Left renal pelvis (tissue), 4 donors: ENCODE data around the gene PITX3. TPM values are rescaled to one million over a fixed set of nuclear protein-coding genes. Genes with fewer than 3 reads are reported as not detected.
"Not testable (repeated sequence)": the region's sequence is repeated elsewhere in the genome, so short reads cannot be mapped to it uniquely, and the experiment has no call there.

Experiments
- DNase-seq, 4 donors: peaks; one replicate each; pipeline ENCODE4 v3.0.0-alpha.2; 2013; ENCODE audit warnings: low read depth in 4 of 4, low spot score in 3 of 4
- polyA plus RNA-seq, 4 donors: library from polyadenylated mRNA; unstranded; fragments of 120-200 nt; gene quantifications; one replicate each; pipeline ENCODE4 v1.2.1, GENCODE V29; 2013; ENCODE audit not compliant: insufficient read length in 4 of 4

PITX3 gene
- polyA plus RNA-seq, 4 donors: 0.34 to 1.2 (median 0.72) TPM

DNA sequence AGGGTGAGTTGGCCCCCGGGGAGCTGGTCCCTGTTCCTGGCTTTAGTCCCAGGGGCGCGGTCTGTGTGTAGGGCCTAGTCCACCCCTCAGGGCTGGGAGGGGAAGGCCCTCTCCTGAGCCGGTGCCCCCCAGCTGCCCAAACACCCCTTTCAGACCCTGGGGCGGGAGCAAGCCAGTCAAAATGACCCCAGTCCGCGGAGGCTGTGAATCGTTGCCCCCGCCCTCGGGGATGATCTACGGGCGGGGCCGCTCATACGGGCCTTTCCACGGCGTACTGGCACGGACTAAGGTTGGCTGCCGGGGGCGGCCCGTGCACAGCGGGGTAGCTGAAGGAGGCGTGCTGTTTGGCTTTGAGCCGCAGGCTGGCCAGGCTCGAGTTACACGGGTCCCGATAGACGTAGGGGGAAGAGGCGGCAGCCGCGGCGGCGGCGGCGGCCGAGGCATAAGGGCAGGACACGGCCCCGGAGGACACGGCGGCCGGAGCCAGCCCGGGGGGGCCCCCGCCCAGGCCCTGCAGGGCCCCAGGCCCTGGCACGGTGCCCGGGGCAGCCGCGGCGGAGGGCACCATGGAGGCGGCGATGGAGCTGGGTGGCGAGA lies 10.9 kb downstream of the PITX3 start:
- no peak for DNase-seq

DNA sequence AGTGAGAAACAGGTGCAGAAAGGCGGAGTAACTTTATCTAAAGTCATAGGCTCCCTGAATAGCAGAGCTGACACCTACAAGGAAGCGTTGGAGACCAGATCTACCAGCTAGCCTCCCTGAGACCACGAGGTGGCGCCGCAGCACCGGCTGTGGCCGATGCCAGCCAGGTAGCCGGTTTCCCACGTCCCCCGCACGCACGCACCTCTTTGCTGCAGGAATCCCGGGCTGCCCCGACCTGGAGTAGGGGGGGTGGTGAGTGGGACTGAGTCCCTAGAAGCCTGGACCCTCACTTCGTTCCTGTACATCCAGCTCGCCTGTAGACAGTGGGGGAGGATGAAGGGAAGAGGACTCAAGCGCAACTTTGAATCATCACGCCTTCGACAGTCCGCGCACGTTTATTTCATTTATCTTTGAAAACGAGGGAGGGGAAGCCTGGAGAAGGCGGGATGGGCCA lies 11.5 kb downstream of the PITX3 start:
- no peak for DNase-seq

DNA sequence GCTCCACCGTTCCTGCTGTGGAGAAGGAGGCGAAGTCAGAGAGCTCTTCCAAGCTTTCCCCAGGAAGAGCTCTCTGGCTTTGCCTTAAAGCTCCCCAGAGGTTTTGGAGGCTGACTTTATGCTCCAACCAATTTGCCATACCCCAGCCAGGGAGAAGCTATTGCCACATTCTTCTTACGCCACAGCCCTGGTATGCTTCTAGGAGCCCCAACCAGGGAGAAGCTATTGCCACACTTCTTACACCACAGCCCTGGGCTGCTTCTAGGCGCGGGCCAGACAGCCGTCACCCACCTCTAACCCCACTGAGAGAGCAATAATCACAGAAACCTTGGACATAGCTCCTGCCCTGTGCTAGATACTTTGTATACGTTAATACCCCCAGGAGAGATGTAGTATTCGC lies 14.3 kb downstream of the PITX3 start:
- no peak for DNase-seq

DNA sequence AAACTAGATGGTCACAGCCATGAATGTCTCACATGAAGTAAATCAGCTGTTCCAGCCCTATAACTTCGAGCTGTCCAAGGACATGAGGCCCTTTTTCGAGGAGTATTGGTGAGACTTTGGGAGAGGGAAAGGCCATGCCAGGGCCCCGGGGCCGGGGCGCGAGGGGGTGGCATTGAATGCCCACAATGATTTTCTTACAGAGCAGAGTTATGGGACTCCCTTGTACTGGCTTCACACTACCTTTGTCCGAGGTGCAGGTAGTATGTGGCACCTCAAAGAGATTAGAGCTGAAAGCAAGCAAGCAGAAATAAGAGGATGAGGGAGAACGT lies 14.8 kb downstream of the PITX3 start:
- DNase-seq: no peak

DNA sequence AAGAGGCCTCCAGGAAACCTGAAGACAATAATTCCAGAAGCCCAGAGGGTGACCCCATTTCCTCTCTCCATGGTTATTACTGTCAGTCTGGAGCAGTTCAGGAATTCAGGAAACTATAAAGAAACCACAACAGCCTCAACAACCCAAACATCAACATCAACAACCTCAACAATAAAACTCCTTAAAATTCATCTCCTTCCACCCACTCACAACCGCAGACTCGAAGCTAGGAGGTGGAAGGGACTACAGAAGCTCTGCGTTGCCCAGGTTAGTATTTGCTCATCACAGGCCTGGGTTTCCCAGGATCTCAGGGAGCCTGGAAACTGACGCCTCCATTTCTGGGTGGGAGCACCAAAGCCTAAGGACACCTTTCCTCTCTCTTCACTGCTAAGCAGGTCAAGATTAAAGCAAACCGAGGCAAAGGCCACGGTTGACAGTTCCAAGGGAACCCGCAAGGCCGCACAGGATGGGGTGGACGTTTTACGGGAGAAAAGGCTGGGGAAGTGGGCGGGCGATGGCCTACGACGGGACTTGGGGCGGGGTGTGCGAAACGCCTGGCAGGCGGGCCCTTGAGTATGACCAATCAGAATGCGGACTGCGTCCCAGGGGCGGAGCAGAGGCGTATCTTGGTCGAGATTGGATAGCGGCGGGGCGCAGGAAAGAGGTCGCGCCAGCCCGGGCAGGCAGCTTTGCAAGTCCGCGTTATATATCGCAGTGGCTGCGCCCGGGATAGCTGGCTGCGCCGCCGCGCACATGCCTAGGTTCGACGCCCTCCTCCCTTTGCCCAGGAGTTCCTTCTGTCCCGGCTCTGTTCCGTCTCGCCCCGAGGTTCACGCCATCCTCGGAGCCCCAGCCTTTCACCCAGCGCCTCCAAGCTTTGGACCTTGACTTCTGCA lies 15.4 kb downstream of the PITX3 start, which contains the start of gene ELOVL3:
TSS of gene ELOVL3 (plus strand) at position 654 of the 896 bp plus-strand sequence. CDS start 250 bp downstream, outside the sequence.
- peak; percentile 83 to 88 (median 84) for DNase-seq

DNA sequence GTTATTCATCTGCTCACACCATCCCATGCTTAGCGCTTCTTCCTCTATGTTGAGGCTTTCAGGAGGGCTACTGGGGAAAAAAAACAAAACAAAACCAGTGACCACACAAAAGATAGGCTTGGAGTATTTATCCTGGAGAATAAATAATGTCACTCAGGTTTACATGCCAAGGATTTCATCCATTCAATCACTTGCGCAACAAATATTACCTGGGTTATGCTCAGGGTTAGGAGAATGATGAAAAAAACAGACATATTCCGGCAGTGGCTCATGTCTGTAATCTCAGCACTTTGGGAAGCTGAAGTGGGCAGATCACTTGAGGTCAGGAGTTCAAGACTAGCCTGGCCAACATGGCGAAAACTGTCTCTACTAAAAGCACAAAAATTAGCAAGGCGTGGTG lies 18.5 kb downstream of the PITX3 start:
- no peak for DNase-seq

DNA sequence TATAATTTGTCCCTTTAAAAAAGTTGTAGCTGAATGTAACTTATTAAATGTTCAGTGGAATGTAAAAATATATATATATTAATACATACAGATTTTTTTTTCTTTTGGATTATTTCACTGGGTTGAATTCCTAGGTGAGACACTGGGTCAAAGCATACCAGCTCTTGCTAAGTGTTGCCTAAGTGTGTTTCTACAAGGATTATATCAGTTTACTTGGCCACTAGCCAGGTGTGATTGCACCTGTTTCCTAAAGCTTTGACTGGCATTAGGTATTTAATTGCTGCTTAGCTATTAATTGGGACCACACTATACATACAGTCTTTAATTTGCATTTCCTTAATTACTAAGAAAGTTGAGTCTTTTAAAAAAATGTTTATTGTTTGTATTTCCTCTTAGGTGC lies 20.7 kb downstream of the PITX3 start:
- no peak for DNase-seq

DNA sequence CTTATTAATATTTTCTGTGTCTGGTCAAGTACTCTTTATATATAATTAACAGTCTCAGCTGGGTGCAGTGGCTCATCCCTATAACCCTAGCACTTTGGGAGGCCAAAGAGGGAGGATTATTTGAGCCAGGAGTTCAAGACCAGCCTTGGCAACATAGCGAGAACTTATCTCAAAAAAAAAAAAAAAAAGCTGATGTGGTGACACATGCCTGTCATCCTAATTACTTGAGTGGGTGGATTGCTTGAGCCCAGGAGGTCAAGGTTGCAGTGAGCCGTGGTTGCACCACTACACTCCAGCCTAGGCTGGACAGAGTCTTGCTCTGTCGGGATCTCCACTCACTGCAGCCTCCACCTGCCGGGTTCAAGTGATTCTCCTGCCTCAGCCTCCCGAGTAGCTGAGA lies 21.9 kb downstream of the PITX3 start:
- no peak for DNase-seq

DNA sequence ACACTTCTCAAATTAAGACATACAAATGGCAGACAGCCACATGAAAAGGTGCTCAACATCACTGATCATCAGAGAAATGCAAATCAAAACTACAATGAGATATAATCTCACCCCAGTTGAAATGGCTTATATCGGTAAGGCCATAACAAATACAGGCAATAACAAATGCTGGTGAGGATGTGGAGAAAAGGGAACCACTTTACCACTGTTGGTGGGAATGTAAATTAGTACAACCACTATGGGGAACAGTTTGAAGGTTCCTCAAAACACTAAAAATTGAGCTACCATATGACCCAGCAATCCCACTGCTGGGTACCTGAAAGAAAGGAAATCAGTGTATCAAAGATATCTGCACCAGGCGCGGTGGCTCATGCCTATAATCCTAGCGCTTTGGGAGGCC lies 27.7 kb downstream of the PITX3 start:
- DNase-seq: not testable (repeated sequence)

DNA sequence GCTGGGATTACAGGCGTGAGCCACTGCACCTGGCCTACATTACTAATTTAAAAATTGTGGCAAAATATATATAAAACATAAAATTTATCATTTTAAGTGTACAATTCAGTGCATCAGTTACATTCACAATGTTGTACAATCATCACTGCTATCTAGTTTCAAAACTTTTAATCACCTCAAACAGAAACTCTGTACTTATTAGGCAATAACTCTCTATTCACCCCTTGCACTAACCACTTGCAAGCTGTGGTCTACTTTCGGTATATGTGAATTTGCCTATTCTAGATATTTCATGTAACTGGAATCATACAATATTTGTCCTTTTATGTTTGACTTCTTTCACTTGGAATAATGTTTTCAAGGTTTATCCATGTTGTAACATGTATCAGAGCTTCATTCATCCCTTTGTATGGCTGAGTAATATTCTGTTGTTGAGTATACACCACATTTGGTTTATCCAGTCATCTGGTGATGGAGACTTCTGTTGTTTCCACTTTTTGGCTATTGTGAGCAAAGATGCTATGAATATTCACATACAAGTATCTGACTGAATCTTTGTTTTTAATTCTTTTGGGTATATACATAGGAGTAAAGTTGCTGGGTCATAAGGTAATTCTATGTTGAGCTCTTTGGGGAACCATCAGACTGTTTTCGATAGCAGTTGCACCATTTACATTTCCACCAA lies 29.6 kb downstream of the PITX3 start:
- no peak for DNase-seq

DNA sequence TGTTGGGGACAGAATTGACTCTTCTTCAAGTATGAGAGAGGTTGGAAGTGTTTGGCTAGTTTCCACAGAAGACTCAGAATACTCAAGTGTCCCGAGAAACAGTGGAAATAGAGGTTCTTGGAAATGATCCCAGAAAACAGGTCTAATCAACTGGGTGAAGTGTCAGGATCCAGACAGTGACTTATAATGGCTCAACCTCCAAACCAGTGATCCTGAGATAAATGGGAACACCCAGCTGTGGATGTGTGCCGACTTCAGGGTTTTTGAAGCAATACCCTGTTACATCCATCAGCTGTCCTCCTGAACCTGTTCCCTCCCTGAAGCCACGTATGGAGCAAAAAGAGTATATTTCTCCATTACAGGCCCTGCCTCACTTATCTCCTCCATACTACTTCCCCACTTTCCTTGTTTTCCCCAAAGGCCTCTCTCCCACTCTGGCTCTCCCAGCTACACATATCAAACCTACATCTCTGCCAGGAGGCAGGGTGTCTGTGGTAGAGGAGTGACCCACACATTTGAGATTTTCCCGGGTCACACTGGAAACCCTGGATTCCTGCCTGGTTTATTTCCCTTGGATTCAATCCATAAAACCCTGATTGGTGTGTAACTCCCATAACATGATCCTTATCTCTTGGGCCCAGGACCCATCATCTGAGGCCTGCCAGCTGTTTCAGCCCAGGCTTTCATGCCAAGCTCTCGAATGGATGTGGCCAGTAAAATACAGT lies 32.8 kb downstream of the PITX3 start:
- no peak for DNase-seq

DNA sequence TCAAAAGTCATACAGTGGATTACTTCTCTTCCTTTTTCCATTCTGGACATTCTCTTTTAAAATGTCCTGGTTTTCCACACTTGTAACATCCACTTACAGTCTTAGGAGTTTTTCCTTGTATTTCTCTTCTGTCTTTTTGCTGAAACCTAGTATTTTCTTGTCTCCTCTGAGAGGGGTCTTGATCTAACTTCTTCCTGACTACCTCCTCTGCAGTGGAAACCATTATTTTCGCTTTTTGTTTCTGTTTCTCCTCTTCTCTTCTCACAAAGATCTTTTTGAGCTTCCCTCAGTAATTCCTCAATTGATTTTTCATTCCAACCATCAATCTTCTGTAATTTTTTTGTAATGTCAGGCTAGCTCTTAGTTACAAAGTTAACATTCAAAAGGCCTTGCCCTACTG lies 38.9 kb downstream of the PITX3 start:
- no peak for DNase-seq

DNA sequence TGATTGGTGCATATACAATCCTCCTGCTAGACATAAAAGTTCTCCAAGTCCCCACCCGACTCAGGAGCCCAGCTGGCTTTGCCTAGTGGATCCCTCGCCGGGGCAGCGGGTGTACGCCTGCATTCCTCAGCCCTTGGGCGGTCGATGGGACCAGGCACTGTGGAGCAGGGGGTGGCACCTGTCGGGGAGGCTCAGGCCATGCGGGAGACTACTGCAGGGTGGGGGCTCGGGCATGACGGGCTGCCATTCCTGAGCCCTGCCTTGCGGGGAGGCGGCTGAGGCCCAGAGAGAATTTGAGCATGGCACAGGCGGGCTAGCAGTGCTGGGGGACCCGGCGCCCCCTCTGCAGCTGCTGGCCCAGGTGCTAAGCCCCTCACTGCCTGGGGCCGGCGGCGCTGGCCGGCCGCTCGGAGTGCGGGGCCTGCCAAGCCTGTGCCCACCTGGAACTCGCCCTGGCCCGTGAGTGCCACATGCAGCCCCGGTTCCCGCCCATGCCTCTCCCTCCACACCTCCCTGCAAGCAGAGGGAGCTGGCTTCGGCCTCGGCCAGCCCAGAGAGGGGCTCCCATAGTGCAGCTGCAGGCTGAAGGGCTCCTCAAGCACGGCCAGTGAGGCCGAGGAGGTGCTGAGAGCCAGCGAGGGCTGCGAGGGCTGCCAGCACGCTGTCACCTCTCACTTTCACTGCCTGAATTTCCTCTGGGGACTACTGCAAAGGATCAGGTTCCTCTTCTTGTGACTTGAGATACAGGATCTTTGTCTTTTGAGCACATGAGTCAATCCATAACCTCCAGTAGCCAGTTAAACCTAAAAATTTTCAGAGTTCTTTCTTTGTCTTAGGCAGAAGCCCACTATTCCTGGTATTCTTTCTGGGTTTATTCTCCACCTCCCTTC lies 40.3 kb downstream of the PITX3 start:
- DNase-seq: no peak

DNA sequence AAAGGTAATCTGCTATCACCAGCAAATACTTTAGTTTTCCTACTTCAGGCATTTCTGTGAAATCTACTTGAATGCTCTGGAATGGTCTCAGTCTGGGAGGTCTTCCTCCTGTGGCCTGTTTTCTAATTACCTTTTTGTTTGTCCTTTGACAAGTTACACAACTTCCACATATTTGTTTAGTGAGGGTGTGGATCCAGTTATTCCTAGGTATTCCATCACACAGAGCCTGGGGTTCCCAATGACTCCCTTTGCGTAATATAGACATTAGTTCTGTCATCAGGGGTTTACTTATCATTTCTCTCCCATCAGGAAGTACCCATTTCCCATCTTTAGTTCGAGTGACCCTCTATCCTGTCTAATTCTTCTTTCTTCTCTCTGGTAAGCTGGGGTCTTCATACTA lies 43.3 kb downstream of the PITX3 start:
- DNase-seq: no peak

DNA sequence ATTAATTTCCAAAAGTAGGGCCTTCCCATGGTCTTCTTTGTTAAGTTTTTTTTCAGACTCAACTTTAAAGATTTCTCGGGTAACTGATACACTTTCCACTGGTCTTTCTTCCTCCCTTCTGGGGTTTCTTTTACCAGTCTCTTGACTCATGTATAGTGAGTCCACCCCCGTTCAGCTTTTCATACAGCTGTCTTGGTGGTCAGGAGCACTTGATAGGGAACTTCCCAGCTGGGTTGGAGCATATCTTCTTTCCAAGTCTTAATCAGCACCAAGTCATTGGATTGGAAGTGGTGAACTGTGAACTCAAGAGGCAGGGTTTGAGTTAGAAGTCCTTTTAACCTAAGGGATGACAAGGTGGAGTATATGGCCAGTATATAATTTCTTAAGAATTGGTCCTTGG lies 44.4 kb downstream of the PITX3 start:
- DNase-seq: no peak

DNA sequence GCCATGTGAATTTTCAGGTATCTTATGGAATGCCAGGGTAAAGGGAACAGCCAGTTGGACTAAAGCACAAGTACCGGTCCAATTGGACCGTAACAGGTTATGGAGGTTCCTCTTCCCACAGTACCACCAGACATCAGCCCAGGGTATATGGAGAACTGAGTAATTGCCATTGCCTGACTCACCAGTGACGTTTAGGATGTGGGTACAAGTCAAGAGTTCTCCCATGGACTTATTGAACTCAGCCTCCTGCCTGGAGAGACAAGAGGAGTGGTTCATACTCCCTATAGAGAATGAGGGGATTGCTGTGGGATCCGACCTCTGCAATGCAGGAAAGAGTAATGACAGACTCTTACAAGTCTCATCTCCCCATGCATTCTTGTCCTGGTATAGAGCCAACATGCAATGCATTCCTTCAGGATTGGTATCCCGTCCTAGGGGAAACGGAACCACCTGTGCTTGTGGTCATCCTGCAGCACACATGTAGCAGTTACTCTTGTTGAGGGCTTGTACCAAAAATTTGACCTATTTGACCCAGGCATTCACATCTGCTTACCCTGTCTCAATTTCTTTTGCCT lies 45.9 kb downstream of the PITX3 start:
- no peak for DNase-seq

DNA sequence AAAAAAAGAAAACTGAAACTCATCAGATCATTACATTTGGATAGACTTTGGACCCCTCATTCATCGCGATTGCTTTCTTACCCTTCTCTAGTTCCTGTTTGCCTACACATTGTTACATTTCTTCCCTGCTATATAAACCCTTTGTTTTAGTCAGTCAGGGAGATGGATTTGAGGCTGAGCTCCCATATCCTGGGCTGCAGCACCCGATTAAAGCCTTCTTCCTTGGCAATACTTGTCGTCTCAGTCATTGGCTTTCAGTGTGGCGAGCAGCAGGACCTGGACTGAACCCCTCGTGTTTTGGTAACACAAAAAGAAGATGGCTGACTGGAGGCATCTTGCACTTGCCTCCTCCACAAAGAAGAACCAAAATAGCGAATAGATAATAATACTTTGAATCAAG lies 49.4 kb downstream of the PITX3 start:
- no peak for DNase-seq

DNA sequence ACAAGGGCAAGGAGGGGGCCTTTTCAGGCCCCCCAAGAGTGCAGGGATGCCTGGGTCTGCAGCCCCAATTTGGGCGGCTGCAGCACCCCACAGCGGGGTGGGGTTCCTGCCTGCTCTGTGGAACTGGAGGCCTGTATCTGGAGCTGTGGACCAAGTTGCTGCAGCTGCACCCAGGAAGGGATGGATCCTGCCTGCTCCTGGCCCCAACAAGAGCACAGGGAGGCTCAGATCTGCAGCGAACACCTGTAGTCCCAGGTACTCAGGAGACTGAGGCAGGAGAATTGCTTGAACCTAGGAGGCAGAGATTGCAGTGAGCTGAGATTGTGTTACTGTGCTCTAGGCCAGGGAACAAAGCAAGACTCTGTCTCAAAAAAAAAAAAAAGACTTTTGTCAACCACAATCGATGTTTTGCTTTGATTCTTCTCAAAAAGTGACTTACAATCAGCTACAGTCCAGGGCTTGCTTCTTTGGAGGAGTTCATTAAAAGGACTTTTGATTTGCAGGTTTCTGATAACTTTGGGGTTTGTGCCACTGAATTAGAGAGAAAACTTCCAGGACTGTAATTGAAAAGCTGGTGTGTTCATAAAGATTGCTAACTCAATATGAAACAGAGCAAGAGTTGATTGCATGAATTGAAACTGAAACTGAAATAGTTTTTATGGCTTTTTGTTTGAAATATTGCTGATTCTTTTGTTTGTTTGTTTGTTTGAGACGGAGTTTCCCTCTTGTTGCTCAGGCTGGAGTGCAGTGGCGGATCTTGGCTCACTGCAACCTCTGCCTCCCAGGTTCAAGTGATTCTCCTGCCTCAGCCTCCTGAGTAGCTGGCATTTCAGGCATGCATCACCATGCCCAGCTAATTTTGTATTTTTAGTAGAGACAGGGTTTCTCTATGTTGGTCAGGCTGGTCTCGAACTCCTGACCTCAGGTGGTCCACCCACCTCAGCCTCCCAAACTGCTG lies 52.1 kb downstream of the PITX3 start:
- DNase-seq: not testable (repeated sequence)
